ENCODE data around the gene ISG15.
A peak's percentile ranks its signal among the peaks of the same experiment; 100 is the strongest.

ISG15 gene

DNA sequence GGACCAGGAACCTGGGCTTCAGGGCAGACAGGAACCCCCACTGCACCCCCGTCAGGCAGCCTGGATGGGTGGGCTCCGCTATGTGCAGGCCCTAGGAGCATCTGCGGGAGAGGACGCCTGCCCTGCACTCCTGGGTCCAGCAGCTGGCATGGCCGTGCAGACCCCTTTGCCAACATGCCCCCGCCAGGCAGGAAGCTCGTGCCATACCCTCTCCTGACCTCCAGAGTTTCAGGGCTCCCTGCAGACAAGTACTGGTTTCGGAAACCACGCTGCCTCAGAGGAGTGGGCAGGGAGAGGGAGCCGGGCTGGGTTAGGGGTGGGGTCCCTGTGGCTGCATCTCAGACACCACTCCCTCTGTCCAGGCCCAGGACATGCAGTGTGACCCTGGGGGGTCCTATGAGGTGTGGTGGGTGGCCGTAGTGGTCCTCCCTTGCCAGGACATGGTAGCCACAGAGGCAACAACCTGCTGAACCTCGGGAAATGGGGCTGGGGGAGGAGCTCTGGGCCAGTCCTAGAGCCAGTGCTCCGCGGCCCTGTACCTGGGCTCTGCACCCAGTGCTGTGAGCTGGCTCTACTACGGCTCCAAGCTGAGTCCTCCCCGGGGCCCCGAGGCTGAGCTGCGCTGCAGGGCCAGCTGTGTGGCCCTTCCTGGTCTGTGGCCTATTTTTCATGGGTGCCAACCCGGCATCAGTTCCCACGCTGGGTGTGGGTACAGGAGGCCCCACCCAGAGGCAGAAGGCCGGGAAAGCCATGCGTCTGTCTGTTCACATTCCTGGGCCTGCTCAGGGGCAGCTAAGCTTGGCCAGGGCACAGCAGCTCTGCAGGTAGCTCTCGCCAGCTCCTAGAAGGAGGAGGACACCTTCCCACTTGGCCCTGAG is 45.6 kb upstream of the ISG15 start:
- H3K27ac ChIP-seq = peak overlapping the region; percentile 94
- TF ChIP-seq, protein P1, sequence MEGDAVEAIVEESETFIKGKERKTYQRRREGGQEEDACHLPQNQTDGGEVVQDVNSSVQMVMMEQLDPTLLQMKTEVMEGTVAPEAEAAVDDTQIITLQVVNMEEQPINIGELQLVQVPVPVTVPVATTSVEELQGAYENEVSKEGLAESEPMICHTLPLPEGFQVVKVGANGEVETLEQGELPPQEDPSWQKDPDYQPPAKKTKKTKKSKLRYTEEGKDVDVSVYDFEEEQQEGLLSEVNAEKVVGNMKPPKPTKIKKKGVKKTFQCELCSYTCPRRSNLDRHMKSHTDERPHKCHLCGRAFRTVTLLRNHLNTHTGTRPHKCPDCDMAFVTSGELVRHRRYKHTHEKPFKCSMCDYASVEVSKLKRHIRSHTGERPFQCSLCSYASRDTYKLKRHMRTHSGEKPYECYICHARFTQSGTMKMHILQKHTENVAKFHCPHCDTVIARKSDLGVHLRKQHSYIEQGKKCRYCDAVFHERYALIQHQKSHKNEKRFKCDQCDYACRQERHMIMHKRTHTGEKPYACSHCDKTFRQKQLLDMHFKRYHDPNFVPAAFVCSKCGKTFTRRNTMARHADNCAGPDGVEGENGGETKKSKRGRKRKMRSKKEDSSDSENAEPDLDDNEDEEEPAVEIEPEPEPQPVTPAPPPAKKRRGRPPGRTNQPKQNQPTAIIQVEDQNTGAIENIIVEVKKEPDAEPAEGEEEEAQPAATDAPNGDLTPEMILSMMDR (conservative IDR thresholded peaks at IDR 0.05) = no peak
- TF ChIP-seq ZFX (IDR thresholded peaks at IDR 0.05) = no peak

DNA sequence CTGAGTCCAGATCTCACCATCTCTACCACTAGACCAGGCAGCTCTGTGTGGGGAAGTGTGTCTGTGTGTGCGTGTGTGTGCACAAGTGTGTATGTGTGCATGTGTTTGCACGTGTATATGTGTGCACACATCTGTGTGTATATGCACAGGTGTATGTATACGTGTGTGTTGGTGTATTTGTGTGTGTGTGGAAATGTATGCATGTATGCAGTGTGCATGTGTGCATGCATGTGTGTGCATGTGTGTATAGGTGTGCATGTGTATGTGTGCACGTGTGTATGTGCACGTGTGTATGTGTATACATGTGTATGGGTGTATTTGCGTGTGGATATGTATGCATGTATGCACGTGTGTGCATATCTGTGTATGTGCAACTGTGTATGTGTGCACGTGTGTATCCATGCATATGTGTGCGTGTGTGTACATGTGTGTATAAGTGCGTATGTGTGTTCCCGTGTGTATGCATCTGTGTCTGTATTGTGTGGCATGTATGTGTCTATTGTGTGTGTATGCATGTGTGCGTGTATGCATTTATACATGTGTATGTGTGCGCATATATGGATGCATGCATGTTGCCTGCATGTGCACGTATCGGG is 43.9 kb upstream of the ISG15 start:
- TF ChIP-seq, protein P1 (conservative IDR thresholded peaks at IDR 0.05) = no peak
- no peak for TF ChIP-seq ZFX (IDR thresholded peaks at IDR 0.05)
- H3K27ac ChIP-seq = no peak overlapping the region

DNA sequence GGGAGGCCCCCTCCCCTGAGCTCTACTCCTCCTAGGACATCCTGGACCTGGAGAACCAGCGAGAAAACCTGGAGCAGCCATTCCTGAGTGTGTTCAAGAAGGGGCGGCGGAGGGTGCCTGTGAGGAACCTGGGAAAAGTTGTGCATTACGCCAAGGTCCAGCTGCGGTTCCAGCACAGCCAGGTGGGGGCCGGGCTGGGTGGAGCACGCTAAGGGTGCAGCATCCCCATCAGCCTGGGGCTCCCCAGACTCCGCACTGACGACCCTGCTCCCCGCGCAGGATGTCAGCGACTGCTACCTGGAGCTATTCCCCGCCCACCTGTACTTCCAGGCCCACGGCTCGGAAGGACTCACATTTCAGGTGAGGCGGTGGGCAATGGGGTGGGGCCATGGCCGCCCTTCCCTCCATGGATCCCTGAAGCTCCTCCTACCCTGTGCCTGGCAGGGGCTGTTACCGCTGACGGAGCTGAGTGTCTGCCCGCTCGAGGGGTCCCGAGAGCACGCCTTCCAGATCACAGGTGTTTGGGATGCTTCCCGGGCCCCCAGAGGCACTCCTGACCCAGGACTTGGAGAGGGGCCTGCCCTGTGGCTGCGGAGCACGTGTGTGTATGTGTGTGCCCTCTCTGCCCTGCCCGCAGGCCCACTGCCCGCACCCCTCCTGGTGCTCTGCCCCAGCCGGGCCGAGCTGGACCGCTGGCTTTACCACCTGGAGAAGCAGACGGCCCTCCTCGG is 42.9 kb upstream of the ISG15 start:
- no peak for TF ChIP-seq ZFX (IDR thresholded peaks at IDR 0.05)
- TF ChIP-seq, protein P1 (conservative IDR thresholded peaks at IDR 0.05) = no peak

DNA sequence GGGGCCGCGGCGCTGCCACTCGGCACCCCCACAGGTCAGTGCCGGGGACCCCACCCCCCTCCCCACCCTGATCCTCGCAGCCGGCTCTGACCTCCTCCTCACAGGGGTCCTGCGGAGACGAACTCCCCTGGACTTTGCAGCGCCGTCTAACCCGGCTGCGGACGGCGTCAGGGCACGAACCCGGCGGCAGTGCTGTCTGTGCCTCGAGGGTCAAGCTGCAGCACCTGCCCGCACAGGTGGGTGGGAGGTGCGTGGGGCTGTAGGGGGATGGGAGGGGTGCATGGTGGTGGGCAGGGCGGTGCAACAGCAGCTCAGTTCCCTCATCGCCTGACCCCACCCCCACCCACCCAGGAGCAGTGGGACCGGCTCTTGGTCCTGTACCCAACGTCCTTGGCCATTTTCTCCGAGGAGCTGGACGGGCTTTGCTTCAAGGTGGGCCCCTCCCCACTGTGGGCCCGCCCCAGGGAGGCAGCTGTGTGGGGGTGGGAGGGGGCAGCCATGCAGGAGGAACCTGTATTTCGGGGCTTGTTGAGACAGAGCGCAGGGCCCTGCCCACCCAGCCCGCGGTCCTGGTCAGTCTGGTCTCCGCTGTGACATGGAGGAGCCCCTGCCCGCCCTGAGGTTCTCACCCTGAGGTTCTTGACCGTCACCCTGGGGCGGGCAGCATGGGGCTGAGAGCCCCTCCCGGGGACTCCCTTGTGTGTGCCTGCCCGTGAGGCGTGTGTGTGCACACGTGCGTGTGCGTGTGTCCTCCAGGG is 42.1 kb upstream of the ISG15 start:
- no peak for TF ChIP-seq ZFX (IDR thresholded peaks at IDR 0.05)
- no peak overlapping the region for H3K27ac ChIP-seq

More for the DNA sequence above, 42.9 kb upstream of the ISG15 start:
- no peak overlapping the region for H3K27ac ChIP-seq

DNA sequence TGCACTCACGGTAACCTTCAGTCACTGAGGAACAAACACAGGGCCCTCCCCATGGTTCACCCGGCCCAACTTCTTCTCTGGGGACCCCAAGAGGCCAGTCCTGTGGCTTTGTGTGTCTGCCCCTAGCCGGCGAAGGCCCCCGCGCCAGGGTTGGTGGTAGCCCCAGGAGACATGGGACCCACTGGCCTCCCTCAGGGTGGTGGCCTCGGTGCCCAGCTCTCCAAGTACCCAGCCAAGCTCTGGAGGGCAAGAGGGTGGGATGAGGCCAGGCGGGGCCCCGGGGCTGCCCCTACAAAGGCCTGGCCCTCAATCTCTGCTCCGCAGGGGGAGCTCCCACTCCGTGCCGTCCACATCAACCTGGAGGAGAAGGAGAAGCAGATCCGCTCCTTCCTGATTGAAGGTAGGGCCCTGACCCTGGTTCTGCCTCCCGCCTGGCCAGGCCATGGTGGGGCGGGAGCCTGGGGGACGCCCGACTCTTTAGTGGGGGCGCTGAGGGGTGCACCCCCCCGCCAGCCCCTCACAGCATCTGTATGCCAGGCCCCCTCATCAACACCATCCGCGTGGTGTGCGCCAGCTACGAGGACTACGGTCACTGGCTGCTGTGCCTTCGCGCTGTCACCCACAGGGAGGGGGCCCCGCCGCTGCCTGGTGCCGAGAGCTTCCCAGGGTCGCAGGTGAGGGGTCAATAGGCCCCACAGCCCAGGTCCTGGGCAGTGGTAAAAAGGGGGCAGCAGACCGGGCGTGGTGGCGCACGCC is 41.4 kb upstream of the ISG15 start:
- H3K27ac ChIP-seq = no peak overlapping the region
- TF ChIP-seq, protein P1 (conservative IDR thresholded peaks at IDR 0.05) = no peak
- no peak for TF ChIP-seq ZFX (IDR thresholded peaks at IDR 0.05)

DNA sequence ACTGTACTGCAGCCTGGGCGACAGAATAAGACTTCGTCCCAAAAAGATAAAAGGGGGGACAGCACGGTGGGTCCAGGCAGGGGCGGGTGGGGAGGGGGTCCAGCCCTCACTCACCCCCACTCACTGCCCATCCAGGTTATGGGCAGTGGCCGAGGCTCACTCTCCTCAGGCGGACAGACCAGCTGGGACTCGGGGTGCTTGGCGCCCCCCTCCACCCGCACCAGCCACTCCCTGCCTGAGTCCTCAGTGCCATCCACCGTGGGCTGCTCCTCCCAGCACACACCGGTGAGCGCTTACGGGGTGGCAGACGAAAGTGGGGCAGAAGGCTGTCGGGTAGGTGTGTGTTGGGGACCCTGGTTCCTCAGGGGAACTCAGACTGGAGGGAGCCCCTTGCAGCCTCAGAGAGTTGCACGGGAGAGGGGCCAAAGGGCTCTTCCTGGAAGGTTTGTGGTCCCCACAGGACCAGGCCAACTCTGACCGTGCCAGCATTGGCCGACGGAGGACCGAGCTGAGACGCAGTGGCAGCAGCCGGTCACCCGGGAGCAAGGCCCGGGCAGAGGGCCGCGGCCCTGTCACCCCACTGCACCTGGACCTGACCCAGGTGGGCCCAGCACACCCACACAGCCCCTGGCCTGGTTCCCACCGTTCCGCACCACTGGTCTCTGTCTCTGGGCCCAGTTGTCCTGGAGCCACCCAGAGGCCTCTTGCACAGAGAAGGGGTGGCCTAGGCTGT is 40.4 kb upstream of the ISG15 start:
- H3K27ac ChIP-seq = no peak overlapping the region
- TF ChIP-seq ZFX (IDR thresholded peaks at IDR 0.05) = no peak
- TF ChIP-seq, protein P1 (conservative IDR thresholded peaks at IDR 0.05) = no peak

Data from C4-2B (cell line).